Omental fat pad (tissue), 4 donors: ENCODE measurements around the gene GPC6. TPM values are rescaled to one million over a fixed set of nuclear protein-coding genes. Genes with fewer than 3 reads are reported as not detected.
A peak's percentile ranks its signal among the peaks of the same experiment; 100 is the strongest.
"Not testable (repeated sequence)": the region's sequence is repeated elsewhere in the genome, so short reads cannot be mapped to it uniquely, and the experiment has no call there.

ENCODE experiments used
- ATAC-seq: fragments of 150-250 bp; one replicate; pipeline ENCODE4 v1.9.1; 2016; ENCODE audit warnings: mild to moderate bottlenecking, moderate library complexity; ENCODE audit not compliant: low FRiP score
- DNase-seq: peaks from one replicate; pipeline ENCODE4 v3.0.0-alpha.2; 2019; ENCODE audit warnings: low spot score
- total RNA-seq, 4 donors: library from RNA; depleted of rRNA; stranded (reverse); fragments of >200 nt; gene quantifications; one replicate each; pipeline ENCODE4 v1.1.0, GENCODE V29; 2016
- TF ChIP-seq, protein P1 (sequence below), 3 donors: fragments of 450-650 bp; IDR thresholded peaks; one replicate each; pipeline ENCODE4 v1.5.1; 2016 to 2017; ENCODE audit warnings: antibody characterized with exemption in 3 of 3, mild to moderate bottlenecking in 3 of 3, moderate library complexity in 2 of 3

Gene GPC6
- total RNA-seq, 4 donors from 2014 or later: 9.2 to 24.4 (median 16.4) TPM

DNA sequence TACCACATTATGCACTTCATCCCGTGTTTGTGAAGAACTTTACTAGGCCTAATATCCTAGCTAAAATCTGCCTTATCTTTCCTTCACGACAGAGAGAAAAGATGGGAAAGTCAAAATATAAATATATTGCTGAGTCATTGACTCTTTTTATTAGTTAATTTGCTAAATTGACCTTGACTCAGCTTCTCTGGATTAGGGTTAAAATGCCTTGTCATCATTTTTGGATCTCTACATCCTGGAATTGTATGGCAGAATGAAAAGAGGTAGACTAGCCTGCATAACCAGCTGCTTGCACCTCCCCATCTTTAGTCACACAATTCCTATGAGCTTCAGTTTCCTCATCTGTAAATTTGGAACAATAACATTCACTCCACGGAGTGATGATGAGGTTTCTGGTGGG is 972.5 kb downstream of the GPC6 start:
- DNase-seq (no peak), ATAC-seq (no peak)
- TF ChIP-seq, protein P1, sequence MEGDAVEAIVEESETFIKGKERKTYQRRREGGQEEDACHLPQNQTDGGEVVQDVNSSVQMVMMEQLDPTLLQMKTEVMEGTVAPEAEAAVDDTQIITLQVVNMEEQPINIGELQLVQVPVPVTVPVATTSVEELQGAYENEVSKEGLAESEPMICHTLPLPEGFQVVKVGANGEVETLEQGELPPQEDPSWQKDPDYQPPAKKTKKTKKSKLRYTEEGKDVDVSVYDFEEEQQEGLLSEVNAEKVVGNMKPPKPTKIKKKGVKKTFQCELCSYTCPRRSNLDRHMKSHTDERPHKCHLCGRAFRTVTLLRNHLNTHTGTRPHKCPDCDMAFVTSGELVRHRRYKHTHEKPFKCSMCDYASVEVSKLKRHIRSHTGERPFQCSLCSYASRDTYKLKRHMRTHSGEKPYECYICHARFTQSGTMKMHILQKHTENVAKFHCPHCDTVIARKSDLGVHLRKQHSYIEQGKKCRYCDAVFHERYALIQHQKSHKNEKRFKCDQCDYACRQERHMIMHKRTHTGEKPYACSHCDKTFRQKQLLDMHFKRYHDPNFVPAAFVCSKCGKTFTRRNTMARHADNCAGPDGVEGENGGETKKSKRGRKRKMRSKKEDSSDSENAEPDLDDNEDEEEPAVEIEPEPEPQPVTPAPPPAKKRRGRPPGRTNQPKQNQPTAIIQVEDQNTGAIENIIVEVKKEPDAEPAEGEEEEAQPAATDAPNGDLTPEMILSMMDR (IDR thresholded peaks at IDR 0.05): no peak

DNA sequence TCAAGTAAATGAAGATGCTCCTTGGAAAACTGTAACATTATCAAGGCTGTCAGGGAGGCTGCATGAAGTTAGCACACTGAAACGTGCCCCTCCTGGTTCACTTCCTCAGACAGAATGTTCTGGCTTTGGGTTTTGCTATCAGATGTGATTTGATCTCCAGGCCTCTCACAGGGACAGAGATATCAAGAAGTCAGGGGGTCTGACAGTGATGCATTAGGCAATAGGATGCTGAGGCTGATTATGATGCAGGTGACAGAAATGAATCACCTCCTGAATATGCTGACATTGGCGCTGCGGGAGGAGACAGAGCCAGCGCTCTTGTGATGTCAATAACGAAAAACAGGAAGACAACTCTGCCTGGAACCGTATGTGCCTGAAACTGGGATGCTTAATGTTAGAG is 974.4 kb downstream of the GPC6 start:
- TF ChIP-seq, protein P1 (IDR thresholded peaks at IDR 0.05): no peak
- DNase-seq: no peak
- no peak for ATAC-seq

DNA sequence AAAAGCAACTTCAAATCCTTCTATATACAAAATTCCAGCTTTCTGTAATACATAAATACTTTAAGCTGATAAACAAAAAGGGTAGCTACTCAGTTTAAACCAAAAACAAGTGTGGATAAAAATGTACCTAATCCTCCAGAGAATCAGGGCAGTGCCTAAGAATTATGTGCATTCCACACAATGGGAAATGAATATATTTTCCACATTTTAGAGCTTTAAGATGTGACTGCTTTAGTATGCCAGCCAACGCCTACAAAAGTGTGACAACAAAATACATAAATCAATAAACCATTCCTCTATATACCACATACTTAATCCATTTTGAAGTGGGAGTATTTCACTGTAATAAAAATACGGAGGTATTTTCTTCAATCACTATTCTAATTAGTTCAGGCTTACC is 977.6 kb downstream of the GPC6 start:
- DNase-seq (no peak), ATAC-seq (no peak)
- TF ChIP-seq, protein P1 (IDR thresholded peaks at IDR 0.05): no peak

DNA sequence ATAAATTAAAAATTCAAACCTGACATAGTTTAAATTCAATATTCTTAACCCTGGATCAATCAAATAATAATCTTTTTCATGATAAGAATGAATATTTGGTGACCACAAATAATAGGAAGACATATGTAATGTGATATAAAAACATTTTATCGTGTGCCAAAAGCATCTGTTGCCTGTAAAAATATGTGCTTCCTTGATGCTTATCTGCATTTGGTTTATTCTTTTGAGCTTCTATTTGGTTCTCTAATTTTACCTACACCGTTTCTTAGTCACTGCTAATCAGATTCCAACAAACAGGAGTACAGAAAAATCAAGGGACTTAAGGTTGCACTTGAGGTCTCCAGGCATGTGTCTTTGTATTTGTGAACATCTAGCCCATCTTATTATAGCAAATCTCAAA is 978.3 kb downstream of the GPC6 start:
- no peak for DNase-seq
- TF ChIP-seq, protein P1 (IDR thresholded peaks at IDR 0.05): no peak
- no peak for ATAC-seq

DNA sequence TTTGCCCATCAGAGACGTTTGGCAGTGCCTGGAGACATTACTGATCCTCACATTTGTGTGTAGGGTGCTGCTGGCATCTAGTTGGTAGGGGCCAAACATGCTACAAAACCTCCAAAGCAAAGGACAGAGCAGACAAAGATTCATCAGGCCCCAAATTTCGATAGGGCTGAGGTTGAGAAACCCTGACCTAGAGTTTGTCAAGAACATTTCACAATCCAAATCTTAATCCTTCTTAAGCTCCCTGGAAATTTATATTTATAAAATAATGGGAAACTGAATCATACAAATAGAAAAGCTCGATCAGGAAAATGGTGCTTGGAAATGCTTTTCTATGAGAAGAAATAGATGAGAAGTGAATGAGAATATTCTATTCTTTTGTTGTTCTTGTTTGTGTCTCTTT is 979.3 kb downstream of the GPC6 start:
- DNase-seq: no peak
- no peak for ATAC-seq
- TF ChIP-seq, protein P1 (IDR thresholded peaks at IDR 0.05): no peak

DNA sequence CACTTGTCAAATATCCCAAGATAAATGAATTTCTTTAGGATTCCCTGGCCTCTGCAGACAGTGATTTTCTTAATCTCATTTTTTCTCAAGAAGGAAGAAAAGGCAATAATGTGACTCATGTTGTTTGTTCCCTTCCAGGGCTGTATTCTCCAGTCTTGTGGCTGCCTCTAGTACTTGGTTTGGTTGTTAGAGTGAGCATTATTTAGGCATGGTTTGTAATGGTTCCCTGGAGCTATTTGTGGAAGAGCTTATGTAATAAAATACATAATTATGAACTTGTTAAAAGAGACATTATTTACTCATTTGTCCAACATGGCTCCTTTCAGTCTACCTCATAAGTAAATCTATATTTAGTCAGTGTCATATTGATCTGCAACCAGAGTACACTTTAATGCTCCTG is 982.5 kb downstream of the GPC6 start:
- TF ChIP-seq, protein P1 (IDR thresholded peaks at IDR 0.05): no peak
- no peak for ATAC-seq
- DNase-seq: no peak

DNA sequence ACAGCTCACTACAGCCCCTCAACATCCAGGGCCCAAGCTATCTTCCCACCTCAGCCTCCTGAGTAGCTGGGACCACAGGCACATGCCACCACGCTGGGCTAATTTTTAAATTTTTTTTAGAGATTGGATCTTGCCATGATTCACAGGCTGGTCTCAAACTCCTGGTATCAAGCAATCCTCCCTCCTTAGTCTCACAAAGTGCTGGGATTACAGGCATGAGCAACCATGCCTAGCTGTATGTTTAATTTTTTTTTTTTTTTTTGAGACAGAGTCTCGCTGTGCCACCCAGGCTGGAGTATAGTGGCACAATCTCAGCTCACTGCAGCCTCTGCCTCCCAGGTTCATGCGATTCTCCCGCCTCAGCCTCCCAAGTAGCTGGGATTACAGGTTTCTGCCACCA is 983.3 kb downstream of the GPC6 start:
- not testable (repeated sequence) for DNase-seq, ATAC-seq

DNA sequence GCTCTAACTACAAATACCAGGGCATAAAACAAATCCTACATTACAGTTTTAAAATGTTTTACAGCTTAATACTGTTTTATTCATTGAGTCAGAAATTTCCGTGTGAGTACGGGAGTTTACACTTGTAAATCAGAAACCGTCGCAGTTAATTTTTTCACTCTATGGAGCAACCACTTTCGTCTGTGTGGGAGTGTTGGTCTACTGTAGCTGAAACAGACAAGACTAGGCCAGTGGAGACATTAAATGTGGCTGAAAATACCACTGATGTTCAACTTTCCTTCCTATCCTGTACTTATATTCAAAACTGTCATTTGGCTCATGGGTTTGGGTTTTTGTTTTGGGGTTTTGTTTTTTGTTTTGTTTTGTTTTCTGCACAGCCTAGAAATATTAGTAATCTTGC is 984.2 kb downstream of the GPC6 start:
- TF ChIP-seq, protein P1 (IDR thresholded peaks at IDR 0.05): no peak
- no peak for DNase-seq
- peak; percentile 48 for ATAC-seq
